Stimulated activated CD8-positive, alpha-beta memory T cell treated with anti-CD3 and anti-CD28 coated beads, Interleukin-12 subunit alpha, Interleukin-12 subunit beta, amount 100 ng/mL, for 1 hour (primary cell): ENCODE data around the gene CTDSPL2.
"Not testable (repeated sequence)": the region's sequence is repeated elsewhere in the genome, so short reads cannot be mapped to it uniquely, and the experiment has no call there.

Source experiments
- DNase-seq: peaks from one replicate; pipeline ENCODE4 v3.0.0-alpha.2; 2020; ENCODE audit warnings: low read depth

The CTDSPL2 gene

GRCh38 chr15:44485880-44486279, 58.5 kb downstream of the CTDSPL2 start:
- DNase-seq: no peak

- DNase-seq: no peak
Measured at GRCh38 chr15:44489464-44489863, 62.0 kb downstream of the CTDSPL2 start.

- no peak for DNase-seq
Measured at GRCh38 chr15:44490622-44491021, 63.2 kb downstream of the CTDSPL2 start.

GRCh38 chr15:44492040-44492439, 64.6 kb downstream of the CTDSPL2 start:
- DNase-seq: no peak

GRCh38 chr15:44492672-44493071, 65.2 kb downstream of the CTDSPL2 start:
- DNase-seq: no peak

GRCh38 chr15:44495562-44495961, 68.1 kb downstream of the CTDSPL2 start:
- DNase-seq: no peak

GRCh38 chr15:44500555-44500954, 73.1 kb downstream of the CTDSPL2 start:
- no peak for DNase-seq

- DNase-seq: no peak
Measured at GRCh38 chr15:44501768-44502366, 74.4 kb downstream of the CTDSPL2 start.

GRCh38 chr15:44516436-44516835, 89.0 kb downstream of the CTDSPL2 start:
- no peak for DNase-seq

GRCh38 chr15:44519537-44519936, 92.1 kb downstream of the CTDSPL2 start:
- no peak for DNase-seq

GRCh38 chr15:44525018-44525417, 97.6 kb downstream of the CTDSPL2 start:
- no peak for DNase-seq

- no peak for DNase-seq
Measured at GRCh38 chr15:44527241-44527640, 99.8 kb downstream of the CTDSPL2 start.

- no peak for DNase-seq
Measured at GRCh38 chr15:44529864-44530604, 102.6 kb downstream of the CTDSPL2 start.

GRCh38 chr15:44530653-44531052, 103.2 kb downstream of the CTDSPL2 start:
- no peak for DNase-seq

GRCh38 chr15:44532275-44532674, 104.8 kb downstream of the CTDSPL2 start:
- DNase-seq: not testable (repeated sequence)

- no peak for DNase-seq
Measured at GRCh38 chr15:44532689-44533088, 105.3 kb downstream of the CTDSPL2 start.

GRCh38 chr15:44535092-44535491, 107.7 kb downstream of the CTDSPL2 start:
- DNase-seq: no peak

- DNase-seq: no peak
Measured at GRCh38 chr15:44535523-44536301, 108.3 kb downstream of the CTDSPL2 start.

GRCh38 chr15:44536302-44536961, 109.0 kb downstream of the CTDSPL2 start:
- DNase-seq: no peak

GRCh38 chr15:44536962-44537734, 109.7 kb downstream of the CTDSPL2 start, which contains the start of gene EIF3J:
TSS of gene EIF3J (plus strand) at chr15:44537147. CDS start at chr15:44537195, 48 bp downstream.
- peak; percentile 86 for DNase-seq

GRCh38 chr15:44537735-44538240, 110.4 kb downstream of the CTDSPL2 start:
- no peak for DNase-seq
